K562 (cell line): Measurements from ENCODE around the gene LRRC8C. TPM values are rescaled to one million over a fixed set of nuclear protein-coding genes. Genes with fewer than 3 reads are reported as not detected.

Experiments
- ATAC-seq: fragments of 200-7000 bp; cut with Tn5 transposase; 3 replicates; pipeline ENCODE4 v1.9.1; 2020; ENCODE audit warnings: moderate library complexity
- BruUV-seq: library from RNA; stranded (reverse); fragments of 400-500 nt; replicated peaks from 2 replicates; lab custom pipeline; 2021; lab: Mats Ljungman, UMichigan
- CTCF ChIA-PET: fragments of 300-600 bp; formaldehyde crosslinking; extraction: SDS; loops from one replicate; lab custom pipeline; 2021; ENCODE audit warnings: low intra/inter-chr PET ratio; lab: Yijun Ruan, JAX
- POLR2A ChIA-PET: fragments of 300-600, 350-650 bp; sonication (Branson Sonifier 250); formaldehyde crosslinking; extraction: SDS; loops from one replicate; lab custom pipeline; 2021; ENCODE audit warnings: antibody characterized with exemption, inconsistent platforms; lab: Yijun Ruan, JAX
- DNase-seq, 4 experiments: peaks; one replicate each; pipeline versions ENCODE4 v3.0.0 to v3.0.0-alpha.2; 2011 to 2018; ENCODE audit warnings: low spot score in 3 of 4, mixed read lengths in 3 of 4; ENCODE audit errors: extremely low read depth in 1 of 4
- FAIRE-seq: peaks from 2 replicates; lab custom pipeline; 2011; peaks lifted over from hg19 to GRCh38; lab: Jason Lieb, UNC
- H2AFZ ChIP-seq: 2 replicates; pipeline ENCODE4 v1.6.0; 2011; ENCODE audit warnings: low read depth, low read length, control low read depth, inconsistent platforms
- H3K27ac ChIP-seq: fragments of 200-600 bp; 3 replicates; pipeline ENCODE4 v1.8.0; 2011; ENCODE audit warnings: low read depth, mild to moderate bottlenecking, control low read depth, inconsistent platforms, low read length, moderate library complexity, mixed read lengths; ENCODE audit errors: extremely low read depth
- H3K27me3 ChIP-seq, 2 experiments: fragments of 300-600 bp in 1 of 2; 2 replicates in 1 of 2; 3 replicates in 1 of 2; pipeline versions ENCODE4 v1.6.0 to v1.8.0; 2011; ENCODE audit warnings: inconsistent platforms in 2 of 2, low read length in 2 of 2, mild to moderate bottlenecking in 1 of 2, mixed read lengths in 1 of 2, moderate library complexity in 1 of 2; ENCODE audit not compliant: control insufficient read depth in 2 of 2, insufficient read depth in 2 of 2
- H3K36me3 ChIP-seq: fragments of 300-600 bp; 3 replicates; pipeline ENCODE4 v1.8.0; 2011; ENCODE audit warnings: mild to moderate bottlenecking, low read length, inconsistent platforms; ENCODE audit not compliant: control insufficient read depth, insufficient read depth
- H3K4me1 ChIP-seq, 2 experiments: fragments of 200-600 bp in 1 of 2; replicated peaks in 1 of 2; 2 replicates in 1 of 2; 3 replicates in 1 of 2; pipeline versions ENCODE4 v1.5.1 to v1.8.0; 2011; ENCODE audit warnings: inconsistent platforms in 2 of 2, low read length in 2 of 2, mild to moderate bottlenecking in 1 of 2, mixed read lengths in 1 of 2, moderate library complexity in 1 of 2; ENCODE audit not compliant: control insufficient read depth in 2 of 2, insufficient read depth in 2 of 2
- H3K4me2 ChIP-seq: 2 replicates; pipeline ENCODE4 v1.6.1; 2011; ENCODE audit warnings: low read length, control low read depth, inconsistent platforms, mixed read lengths; ENCODE audit not compliant: insufficient read depth
- H3K4me3 ChIP-seq: fragments of 200-600 bp; sonication (generic), shearing (Covaris generic); 2 replicates; pipeline ENCODE4 v1.5.1; 2016; ENCODE audit warnings: control low read depth, inconsistent platforms
- H3K79me2 ChIP-seq: fragments of 200-600 bp; 3 replicates; pipeline ENCODE4 v1.8.0; 2011; ENCODE audit warnings: low read length, inconsistent platforms; ENCODE audit not compliant: control insufficient read depth, insufficient read depth
- H3K9ac ChIP-seq, 2 experiments: 2 replicates each; pipeline versions ENCODE4 v1.6.0 to v1.6.1; 2011; ENCODE audit warnings: low read depth in 2 of 2, low read length in 2 of 2, control low read depth in 1 of 2, inconsistent platforms in 1 of 2, mild to moderate bottlenecking in 1 of 2, mixed read lengths in 1 of 2; ENCODE audit not compliant: insufficient read depth in 1 of 2
- H3K9me1 ChIP-seq: one replicate; pipeline ENCODE4 v1.6.0; 2011; ENCODE audit warnings: inconsistent platforms, mild to moderate bottlenecking, low read length, moderate library complexity; ENCODE audit not compliant: control insufficient read depth, insufficient read depth
- H3K9me3 ChIP-seq: replicated peaks from 2 replicates; pipeline ENCODE4 v1.5.1; 2011; ENCODE audit warnings: low read depth, low read length, inconsistent platforms; ENCODE audit not compliant: control insufficient read depth, insufficient read depth
- H4K20me1 ChIP-seq: replicated peaks from 2 replicates; pipeline ENCODE4 v1.6.1; 2011; ENCODE audit warnings: low read length, inconsistent platforms, mixed read lengths; ENCODE audit not compliant: control insufficient read depth, insufficient read depth
- CUX1 ChIP-seq: fragments of 200-800 bp; sonication (Bioruptor generic); IDR thresholded peaks from 2 replicates; pipeline ENCODE4 v1.6.1; 2016; ENCODE audit warnings: missing genetic modification characterization, missing compliant biosample characterization
- FOXP1 ChIP-seq: sonication (generic); formaldehyde crosslinking; IDR thresholded peaks from 2 replicates; pipeline ENCODE4 v1.8.0; 2022; ENCODE audit warnings: mild to moderate bottlenecking, missing genetic modification reagents
- GABPB1 ChIP-seq: sonication (generic); formaldehyde crosslinking; IDR thresholded peaks from 2 replicates; pipeline ENCODE4 v1.8.0; 2022; ENCODE audit warnings: mild to moderate bottlenecking, missing genetic modification reagents
- HMGXB4 ChIP-seq: sonication (generic); formaldehyde crosslinking; IDR thresholded peaks from 2 replicates; pipeline ENCODE4 v1.8.1; 2023; ENCODE audit warnings: mild to moderate bottlenecking, missing genetic modification reagents
- MEIS2 ChIP-seq: fragments of 450-650 bp; IDR thresholded peaks from 2 replicates; pipeline ENCODE4 v1.6.1; 2014; ENCODE audit warnings: mild to moderate bottlenecking; ENCODE audit not compliant: partially characterized antibody
- NR2C1 ChIP-seq, 2 experiments: fragments of 450-650 bp; IDR thresholded peaks; 2 replicates each; pipeline ENCODE4 v1.6.1; 2017; ENCODE audit warnings: mild to moderate bottlenecking in 2 of 2, antibody characterized with exemption in 1 of 2, inconsistent platforms in 1 of 2, missing compliant biosample characterization in 1 of 2, missing genetic modification characterization in 1 of 2
- NR2C2 ChIP-seq, 2 experiments: fragments of 200-800 bp in 1 of 2; sonication (Bioruptor generic) in 1 of 2; sonication (generic) in 1 of 2; formaldehyde crosslinking in 1 of 2; IDR thresholded peaks; 2 replicates each; pipeline versions ENCODE4 v1.6.1 to v1.8.0; 2016 to 2022; ENCODE audit warnings: mild to moderate bottlenecking in 1 of 2, missing compliant biosample characterization in 1 of 2, missing genetic modification characterization in 1 of 2, missing genetic modification reagents in 1 of 2
- PBX2 ChIP-seq, 2 experiments: IDR thresholded peaks in 1 of 2; conservative IDR thresholded peaks in 1 of 2; 2 replicates each; pipeline ENCODE4 v1.6.1; 2016; ENCODE audit warnings: low read depth in 2 of 2, mild to moderate bottlenecking in 1 of 2, missing compliant biosample characterization in 1 of 2, missing genetic modification characterization in 1 of 2, moderate library complexity in 1 of 2
- PKNOX1 ChIP-seq: fragments of 450-650 bp; IDR thresholded peaks from 2 replicates; pipeline ENCODE4 v1.6.1; 2016
- WGBS: fragments of 100-300 bp; shearing (Covaris generic); methylation state at CpG from one replicate; pipeline ENCODE4 v1.1.6; 2016; ENCODE audit warnings: low coverage, mixed read lengths; ENCODE audit not compliant: insufficient coverage; ENCODE audit errors: missing lambda C conversion rate; 5-methylcytosine and 5-hydroxymethylcytosine counted together
- in situ Hi-C: fragments of 300-500 bp; cut with MboI; formaldehyde crosslinking; loops from 4 replicates; pipeline ENCODE4 v1.15.0; 2018; ENCODE audit warnings: inconsistent platforms, mixed read lengths
- intact Hi-C: fragments of 100-400 bp; cut with micrococcal nuclease; formaldehyde crosslinking; loops from 2 replicates; pipeline ENCODE4 v1.14.2; 2022
- polyA plus RNA-seq, 8 experiments: library from polyadenylated mRNA; depleted of rRNA in 4 of 8; stranded (reverse) in 5 of 8; unstranded in 3 of 8; fragments of >200 nt; fragmentation: Nextera tagmentation in 2 of 8; fragmentation: Illumina TruSeq in 1 of 8; extraction: Ambion mirVana in 2 of 8; extraction: Trizol in 1 of 8; gene quantifications; 2 replicates each; pipeline versions ENCODE4 v1.2.1 to v1.2.3, GENCODE V29; 2011 to 2014; ENCODE audit warnings: inconsistent platforms in 1 of 8, missing spikeins in 1 of 8
- total RNA-seq, 7 experiments: library from RNA; depleted of rRNA in 6 of 7; stranded (reverse); fragments of >200 nt in 6 of 7; fragmentation: Illumina TruSeq in 2 of 7; extraction: Trizol in 2 of 7; gene quantifications; 2 replicates each; pipeline versions ENCODE4 v1.2.1 to v1.2.3, GENCODE V29; 2011 to 2021; ENCODE audit warnings: low replicate concordance in 1 of 7

LRRC8C gene
- total and polyA plus RNA-seq, 9 of the 15 experiments (the other 6 are each of a cell fraction or from before 2014, with no cell fraction given), result 1.00 to 12.5 (median 4.5) TPM

GRCh38 chr1:89688607-89689006 lies 55.7 kb downstream of the LRRC8C start:
- Histone ChIP-seq H3K4me2 (no peak overlapping the region), H3K27me3 (no peaks in the 10 kb centered on the region), H3K9me3 (no peaks in the 10 kb centered on the region), H3K36me3 (peaks cover 9% of the 10 kb centered on the region; the same call in 2 of the 3 replicates), H3K79me2 (no peaks in the 10 kb centered on the region), H3K9me1 (no peaks in the 10 kb centered on the region), H4K20me1 (no peaks in the 10 kb centered on the region), H3K4me1 (peaks cover 0 to 16% of the 10 kb centered on the region in 2 experiments; a peak in 2 of 5 replicates), H3K4me3 (no peak overlapping the region), H3K27ac (no peak overlapping the region), H3K9ac (no peak overlapping the region), H2AFZ (no peak overlapping the region)
- peak in 2 of 4 experiments; percentile 28 to 45 for DNase-seq
- in situ Hi-C loops, result no loop called here
- BruUV-seq, result no TSS peak
- ChIA-PET POLR2A (interaction anchor here (0.9 to 1.0 kb wide), 2 partner anchors 9 to 13 kb away, joined by 3 read pairs; no protein-coding TSS in a partner anchor), CTCF (no interaction called here)
- no peak for FAIRE-seq
- WGBS, result 75% methylated on average over 1 of the region's 1 CpG
- intact Hi-C loops, result no loop called here
- ATAC-seq, result peak; percentile 50; the same call in 1 of the 3 replicates
- TF ChIP-seq GABPB1 (CRISPR knock-in tag) (no peak), NR2C2 (CRISPR knock-in tag; IDR thresholded peaks at IDR 0.05) (no peak), NR2C2 (tag; IDR thresholded peaks at IDR 0.05) (peak; percentile 37; the same call in 1 of the 2 replicates), PBX2 (CRISPR knock-in tag; IDR thresholded peaks at IDR 0.05; ENCODE audit: low read depth) (no peak), PBX2 (tag; conservative IDR thresholded peaks at IDR 0.05; ENCODE audit: low read depth) (peak; percentile 76), NR2C1 (IDR thresholded peaks at IDR 0.05) (no peak), NR2C1 (tag; IDR thresholded peaks at IDR 0.05) (peak; percentile 53; the same call in 1 of the 2 replicates), FOXP1 (CRISPR knock-in tag) (no peak), MEIS2 (peak; percentile 2), CUX1 (CRISPR knock-in tag) (no peak), PKNOX1 (peak; percentile 46), HMGXB4 (no peak)
